Neuron (in vitro differentiated cells): ENCODE measurements around the gene TYROBP.

Experiments
- H2AFZ ChIP-seq: one replicate; pipeline ENCODE4 v1.6.1; 2013; ENCODE audit warnings: low read depth, mild to moderate bottlenecking, inconsistent platforms, low read length, moderate library complexity
- H3K27me3 ChIP-seq: one replicate; pipeline ENCODE4 v1.6.1; 2013; ENCODE audit warnings: low read length; ENCODE audit not compliant: insufficient read depth
- H3K36me3 ChIP-seq: one replicate; pipeline ENCODE4 v1.6.1; 2013; ENCODE audit warnings: low read length; ENCODE audit not compliant: insufficient read depth
- H3K4me1 ChIP-seq: one replicate; pipeline ENCODE4 v1.6.1; 2013; ENCODE audit warnings: low read length; ENCODE audit not compliant: insufficient read depth
- H3K4me3 ChIP-seq: 2 replicates; pipeline ENCODE4 v1.5.1; 2013; ENCODE audit warnings: mild to moderate bottlenecking, low read length, moderate library complexity
- H3K9me3 ChIP-seq: one replicate; pipeline ENCODE4 v1.6.1; 2013; ENCODE audit warnings: low read length

TYROBP gene

DNA sequence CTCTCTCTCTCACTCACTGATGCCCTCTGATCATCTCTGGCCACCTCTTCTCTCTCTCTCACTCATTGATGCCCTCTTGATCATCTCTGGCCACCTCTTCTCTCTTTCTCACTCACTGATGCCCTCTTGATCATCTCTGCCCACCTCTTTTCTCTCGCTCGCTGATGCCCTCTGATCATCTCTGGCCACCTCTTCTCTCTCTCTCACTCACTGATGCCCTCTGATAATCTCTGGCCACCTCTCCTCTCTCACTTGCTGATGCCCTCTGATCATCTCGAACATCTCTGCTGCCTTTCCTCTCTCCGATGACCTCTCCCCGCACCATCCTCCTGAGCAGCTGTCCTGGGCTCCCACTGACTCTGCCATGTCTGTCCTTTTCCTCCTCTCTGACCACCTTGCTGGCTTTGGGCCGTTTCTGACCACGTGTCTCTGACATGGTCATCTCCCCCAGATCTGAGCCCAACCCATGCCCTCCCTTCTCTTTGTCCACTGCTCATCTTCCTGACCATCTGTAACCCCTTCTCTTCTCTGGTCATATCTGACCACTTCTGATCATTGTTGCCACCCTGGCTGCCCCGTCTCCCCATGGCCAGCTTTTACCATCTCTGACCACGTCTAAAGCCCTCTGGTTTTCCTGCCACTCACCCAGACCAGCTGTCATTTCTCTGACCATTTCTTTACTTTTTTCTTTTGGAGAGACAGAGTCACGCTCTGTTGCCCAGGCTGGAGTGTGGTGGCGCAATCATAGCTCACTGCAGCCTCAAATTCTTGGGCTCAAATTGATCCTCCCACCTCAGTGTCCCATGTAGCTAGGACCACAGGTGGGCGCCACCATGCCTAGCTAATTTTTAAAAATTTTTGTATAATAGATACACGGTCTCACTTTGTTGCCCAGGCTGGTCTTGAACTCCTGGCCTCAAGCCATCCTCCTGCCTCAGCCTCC, 30.5 kb upstream of the TYROBP start:
- H3K4me3 ChIP-seq = peak overlapping the region; percentile 76
- no peak overlapping the region for H2AFZ ChIP-seq
- peaks cover 16% of the 10 kb centered on the region for H3K36me3 ChIP-seq
- peaks cover 2% of the 10 kb centered on the region for H3K9me3 ChIP-seq
- H3K27me3 ChIP-seq = no peaks in the 10 kb centered on the region
- H3K4me1 ChIP-seq = peaks cover 25% of the 10 kb centered on the region

DNA sequence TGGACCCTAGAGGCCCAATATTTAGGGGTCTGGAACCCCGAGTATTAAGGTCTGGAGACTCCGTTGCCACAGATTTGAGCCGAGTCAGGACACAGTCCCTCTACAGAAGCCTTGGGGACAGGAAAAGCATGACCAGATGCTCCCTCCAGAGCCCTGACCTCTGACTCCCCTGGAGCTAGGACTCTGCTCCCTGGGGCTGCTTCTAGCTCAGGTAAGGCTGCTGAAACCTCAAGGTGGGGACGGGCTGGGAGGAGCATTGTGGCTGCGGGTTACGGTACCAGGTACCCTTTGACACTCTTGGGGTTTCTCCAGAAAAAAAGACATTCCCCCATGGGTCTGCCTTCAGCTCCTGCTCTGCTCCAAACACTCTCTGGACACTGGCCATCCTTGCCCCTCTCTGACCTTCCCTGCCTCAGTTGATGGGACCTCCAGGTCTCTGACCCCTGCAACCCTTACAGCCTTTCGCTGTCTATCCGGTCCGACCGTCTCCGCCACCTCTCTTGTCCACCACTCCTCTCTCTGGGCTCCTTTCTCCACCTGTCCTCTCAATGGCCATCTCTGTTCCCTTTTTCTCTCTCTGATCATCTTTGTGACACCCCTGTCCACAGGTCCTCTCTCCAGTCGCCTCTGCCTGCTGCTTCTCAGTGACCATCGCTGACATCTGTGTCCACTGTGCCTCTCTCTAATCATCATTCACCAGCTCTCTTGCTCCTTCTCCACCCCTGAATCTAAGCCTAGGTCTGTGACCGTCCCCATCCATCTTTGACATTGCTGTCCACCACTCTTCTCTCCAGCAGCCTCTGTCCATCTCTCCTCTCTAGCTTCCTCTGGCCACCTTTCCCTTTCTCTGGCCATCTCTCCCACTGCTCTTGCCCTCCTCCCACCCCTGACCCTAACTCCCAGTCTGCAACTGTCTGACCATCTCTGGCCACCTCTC, 29.5 kb upstream of the TYROBP start:
- Histone ChIP-seq H3K36me3 (peaks cover 15% of the 10 kb centered on the region), H3K27me3 (no peaks in the 10 kb centered on the region), H2AFZ (no peak overlapping the region), H3K9me3 (peaks cover 2% of the 10 kb centered on the region), H3K4me1 (peaks cover 25% of the 10 kb centered on the region), H3K4me3 (peak overlapping the region; percentile 76)

DNA sequence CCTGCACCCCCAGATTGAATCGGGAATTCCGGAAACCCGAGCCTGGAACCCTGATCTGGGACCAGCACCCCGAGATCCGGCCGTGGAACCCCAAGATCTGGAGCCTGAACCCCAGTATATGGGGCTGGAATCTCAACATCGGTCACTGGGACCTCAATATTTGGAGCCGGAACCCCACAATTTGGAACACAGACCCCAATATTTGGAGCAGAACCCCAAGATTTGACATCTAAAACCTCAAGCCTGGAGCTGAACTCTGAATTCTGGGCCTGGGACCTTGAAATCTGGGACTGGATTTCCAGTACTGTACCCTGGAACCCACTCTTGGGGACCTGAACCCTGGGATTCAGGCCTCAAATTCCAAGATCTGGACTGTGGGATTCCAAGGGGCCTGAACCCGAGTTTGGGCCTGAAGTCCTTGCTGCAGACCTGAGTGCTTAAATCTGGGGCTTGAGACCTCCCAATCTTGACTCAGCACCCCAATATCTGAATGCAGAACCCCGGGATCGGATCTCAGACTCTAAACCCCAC, 28.7 kb upstream of the TYROBP start:
- H3K4me1 ChIP-seq = peaks cover 29% of the 10 kb centered on the region
- H3K9me3 ChIP-seq = peaks cover 2% of the 10 kb centered on the region

DNA sequence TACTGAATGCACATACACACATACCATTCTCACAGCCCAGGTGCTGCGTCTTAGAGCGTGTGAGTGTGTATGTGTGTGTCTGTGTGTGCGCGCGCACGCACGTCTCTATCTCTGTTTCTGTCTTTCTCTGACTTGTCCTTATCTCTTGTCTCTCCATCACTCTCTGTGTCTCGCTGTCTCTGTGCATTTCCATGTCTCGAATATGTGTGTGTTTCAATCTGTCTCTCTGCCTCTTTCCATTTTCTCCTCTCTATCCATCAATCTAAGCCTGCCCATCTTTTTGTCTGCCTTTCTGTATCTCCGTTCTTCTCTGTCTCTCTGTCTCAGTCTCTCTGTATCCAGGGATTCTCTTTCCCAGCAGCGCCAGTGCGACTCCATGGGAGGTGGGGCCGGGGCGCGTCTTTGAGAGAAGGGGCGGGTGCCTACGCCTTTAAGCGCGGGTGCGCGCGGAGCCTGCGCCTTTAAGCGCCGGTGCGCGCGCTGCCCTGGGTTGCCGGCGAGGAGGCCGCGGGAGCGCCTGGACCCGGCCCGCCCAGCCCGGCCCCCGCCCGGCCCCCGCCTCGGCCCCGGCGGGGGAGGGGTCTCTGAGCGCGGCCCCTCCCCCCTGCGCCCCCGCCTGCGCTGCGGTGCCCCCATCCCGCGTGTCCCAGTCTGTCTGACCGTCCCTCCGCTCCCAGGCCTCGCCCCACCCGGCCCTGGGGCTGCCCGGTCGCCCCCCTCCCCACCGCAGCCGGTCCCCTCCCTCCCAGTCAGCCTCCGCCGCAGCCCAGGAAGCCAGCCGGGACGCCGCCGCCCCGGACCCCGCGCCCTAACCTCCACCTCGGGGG, 28.0 kb upstream of the TYROBP start, which contains the start of gene LRFN3:
TSS of gene LRFN3 (plus strand) at position 464 of the 827 bp plus-strand sequence. CDS start 3,052 bp downstream, outside the sequence.
- Histone ChIP-seq H3K4me1 (peaks cover 29% of the 10 kb centered on the region), H3K9me3 (peaks cover 2% of the 10 kb centered on the region), H3K36me3 (peaks cover 15% of the 10 kb centered on the region), H2AFZ (peak within 1 kb of the TSS; percentile 96), H3K27me3 (no peaks in the 10 kb centered on the region), H3K4me3 (peak within 1 kb of the TSS; percentile 76)

More for the DNA sequence above, 28.7 kb upstream of the TYROBP start:
- no peak overlapping the region for H2AFZ ChIP-seq
- H3K36me3 ChIP-seq = peaks cover 15% of the 10 kb centered on the region
- peak overlapping the region; percentile 76 for H3K4me3 ChIP-seq
- H3K27me3 ChIP-seq = no peaks in the 10 kb centered on the region

DNA sequence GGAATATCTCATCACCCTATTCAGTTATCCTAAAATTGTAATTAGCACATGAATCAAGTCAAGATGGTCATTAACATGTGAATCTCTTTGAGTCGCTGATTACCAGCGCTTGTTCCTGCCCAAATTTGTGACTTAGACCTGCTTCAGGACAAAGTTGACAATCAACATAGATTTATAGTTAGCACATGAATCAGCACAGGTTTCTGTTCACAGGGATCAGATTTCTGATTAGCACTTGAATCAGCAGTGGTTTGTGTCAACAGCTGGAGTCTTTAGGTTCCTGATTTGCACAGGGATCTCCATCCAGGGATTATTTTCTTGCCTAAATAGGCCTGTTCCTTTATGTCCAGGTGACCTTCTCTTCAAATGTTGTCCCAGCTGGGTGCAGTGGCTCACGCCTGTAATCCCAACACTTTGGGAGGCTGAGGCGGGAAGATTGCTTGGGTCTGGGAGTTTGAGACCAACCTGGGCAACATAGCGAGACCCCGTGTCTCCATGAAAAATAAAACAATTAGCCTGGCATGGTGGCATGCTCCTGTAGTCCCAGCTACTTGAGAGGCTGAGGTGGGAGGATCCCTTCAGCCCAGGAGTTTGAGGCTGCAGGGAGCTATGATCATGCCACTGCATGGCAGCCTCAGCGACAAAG, 24.3 kb upstream of the TYROBP start:
- H3K27me3 ChIP-seq = no peaks in the 10 kb centered on the region
- no peak overlapping the region for H2AFZ ChIP-seq
- no peak overlapping the region for H3K4me3 ChIP-seq
- peaks cover 23% of the 10 kb centered on the region for H3K4me1 ChIP-seq
- H3K9me3 ChIP-seq = no peaks in the 10 kb centered on the region
- no peaks in the 10 kb centered on the region for H3K36me3 ChIP-seq

DNA sequence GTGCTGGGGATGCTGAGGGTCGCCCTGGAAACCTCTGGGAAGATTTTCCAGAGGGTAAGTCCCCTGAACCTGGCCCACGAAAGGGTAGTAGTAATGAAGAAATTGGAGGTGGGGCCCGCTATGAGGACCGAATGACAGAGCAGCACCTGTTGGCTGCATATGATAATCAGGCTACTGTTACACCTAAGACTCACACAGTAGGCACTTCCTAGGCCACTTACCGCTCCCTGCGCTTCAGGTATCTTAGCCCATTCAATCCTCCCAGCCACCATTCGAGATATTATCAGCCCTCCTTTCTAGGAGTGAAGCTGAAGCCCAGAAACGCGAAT, 23.7 kb upstream of the TYROBP start:
- no peak overlapping the region for H2AFZ ChIP-seq
- peak overlapping the region; percentile 12 for H3K4me3 ChIP-seq
- peaks cover 17% of the 10 kb centered on the region for H3K4me1 ChIP-seq
- H3K36me3 ChIP-seq = no peaks in the 10 kb centered on the region
- H3K9me3 ChIP-seq = no peaks in the 10 kb centered on the region
- no peaks in the 10 kb centered on the region for H3K27me3 ChIP-seq

DNA sequence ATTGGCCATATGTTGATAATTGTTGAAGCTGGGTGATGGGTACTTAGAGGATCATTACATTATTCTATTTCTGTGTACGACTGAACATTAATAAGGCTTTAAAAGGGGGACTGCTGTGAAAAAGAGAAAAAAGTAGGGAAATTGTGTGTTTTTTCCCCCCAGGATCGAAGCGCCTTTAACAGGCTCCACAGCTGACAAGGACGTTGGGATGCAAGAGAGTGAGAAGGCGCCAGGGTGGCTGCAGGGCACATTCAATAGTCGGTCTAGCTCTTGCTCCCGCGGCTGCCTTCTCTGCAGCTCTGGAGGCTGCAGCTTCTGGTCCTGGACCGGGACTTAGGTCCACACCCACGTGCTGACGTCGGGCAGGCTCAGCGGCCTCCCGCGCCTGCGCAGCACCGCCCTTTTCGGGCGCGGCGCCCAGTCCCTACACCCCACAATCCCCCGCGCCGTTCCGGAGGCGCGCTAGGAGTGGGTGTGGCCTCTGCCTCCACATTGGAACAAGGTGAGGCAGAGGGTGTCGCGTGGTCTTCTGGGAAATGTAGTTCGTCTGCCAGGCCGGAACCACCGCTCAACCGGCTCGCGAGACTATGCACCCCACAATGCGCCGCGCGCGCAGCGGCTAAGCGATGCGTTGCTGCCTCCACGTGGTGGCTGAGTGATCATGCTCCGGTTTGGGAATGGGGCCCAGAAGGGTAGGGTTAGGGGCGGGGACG, 23.2 kb upstream of the TYROBP start:
- H3K27me3 ChIP-seq = no peaks in the 10 kb centered on the region
- peak overlapping the region; percentile 68 for H2AFZ ChIP-seq
- H3K4me3 ChIP-seq = peak overlapping the region; percentile 41
- no peaks in the 10 kb centered on the region for H3K36me3 ChIP-seq
- peaks cover 14% of the 10 kb centered on the region for H3K4me1 ChIP-seq
- H3K9me3 ChIP-seq = no peaks in the 10 kb centered on the region

DNA sequence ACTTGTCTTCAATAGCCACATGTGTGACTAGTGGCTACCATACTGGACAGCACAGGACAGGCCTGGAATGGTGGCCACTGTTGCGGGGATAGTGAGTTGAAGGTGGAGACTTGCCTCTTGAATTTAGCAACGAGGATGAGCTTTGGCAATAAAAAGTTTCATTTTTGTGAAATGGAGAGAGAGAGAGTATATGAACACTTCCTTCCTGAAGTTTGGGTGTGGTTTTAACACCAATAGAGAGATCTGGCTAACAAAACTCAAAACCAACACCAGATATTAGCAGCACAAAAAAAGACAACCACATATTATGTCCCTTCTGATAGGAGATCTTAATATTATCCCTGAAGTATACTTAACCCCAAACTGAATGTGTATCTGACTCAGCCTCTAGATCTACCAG, 21.8 kb upstream of the TYROBP start:
- Histone ChIP-seq H3K27me3 (no peaks in the 10 kb centered on the region), H3K4me1 (peaks cover 8% of the 10 kb centered on the region), H3K9me3 (peaks cover 2% of the 10 kb centered on the region), H2AFZ (no peak overlapping the region), H3K4me3 (no peak overlapping the region), H3K36me3 (no peaks in the 10 kb centered on the region)

DNA sequence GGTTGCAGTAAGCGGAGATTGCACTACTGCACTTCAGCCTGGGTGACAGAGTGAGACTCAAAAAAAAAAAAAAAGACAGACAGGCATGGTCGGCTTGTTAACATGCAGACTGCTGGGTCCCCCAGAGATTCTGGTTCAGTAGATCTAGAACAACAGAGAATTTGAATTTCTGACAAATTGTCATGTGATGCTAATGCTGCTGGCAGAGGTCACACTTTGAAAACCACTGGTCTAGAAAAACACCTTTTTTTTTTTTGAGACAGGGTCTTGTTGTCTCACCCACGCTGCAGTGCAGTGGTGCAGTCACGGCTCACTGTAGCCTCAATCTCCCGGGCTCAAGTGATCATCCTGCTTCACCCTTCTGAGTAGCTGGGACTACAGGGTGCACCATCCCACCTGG, 20.4 kb upstream of the TYROBP start:
- no peak overlapping the region for H2AFZ ChIP-seq
- no peak overlapping the region for H3K4me3 ChIP-seq

DNA sequence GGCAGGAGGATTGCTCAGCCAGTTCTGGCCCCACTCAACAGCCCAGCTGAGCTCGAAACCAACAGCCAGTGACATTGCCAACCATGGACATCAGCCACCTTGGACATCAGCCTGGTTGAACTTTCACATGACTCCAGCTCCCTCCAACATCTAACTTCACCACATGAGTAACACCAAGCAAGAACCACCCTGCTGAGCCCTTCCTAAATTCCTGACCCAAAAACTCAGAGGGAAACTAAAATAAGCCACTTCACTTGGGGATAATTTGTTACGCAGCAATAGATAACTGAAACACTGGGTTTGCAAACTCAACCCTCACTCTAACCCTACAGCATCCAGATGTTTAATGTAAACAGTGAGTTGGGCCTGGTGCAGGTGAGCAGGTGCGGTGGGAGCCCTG, 17.4 kb upstream of the TYROBP start:
- Histone ChIP-seq H3K4me3 (no peak overlapping the region), H2AFZ (no peak overlapping the region), H3K27me3 (peaks cover 2% of the 10 kb centered on the region), H3K9me3 (peaks cover 2% of the 10 kb centered on the region), H3K36me3 (no peaks in the 10 kb centered on the region), H3K4me1 (no peaks in the 10 kb centered on the region)

More for the DNA sequence above, 20.4 kb upstream of the TYROBP start:
- H3K27me3 ChIP-seq = peaks cover 2% of the 10 kb centered on the region
- H3K36me3 ChIP-seq = no peaks in the 10 kb centered on the region
- H3K4me1 ChIP-seq = peaks cover 8% of the 10 kb centered on the region
- peaks cover 2% of the 10 kb centered on the region for H3K9me3 ChIP-seq

DNA sequence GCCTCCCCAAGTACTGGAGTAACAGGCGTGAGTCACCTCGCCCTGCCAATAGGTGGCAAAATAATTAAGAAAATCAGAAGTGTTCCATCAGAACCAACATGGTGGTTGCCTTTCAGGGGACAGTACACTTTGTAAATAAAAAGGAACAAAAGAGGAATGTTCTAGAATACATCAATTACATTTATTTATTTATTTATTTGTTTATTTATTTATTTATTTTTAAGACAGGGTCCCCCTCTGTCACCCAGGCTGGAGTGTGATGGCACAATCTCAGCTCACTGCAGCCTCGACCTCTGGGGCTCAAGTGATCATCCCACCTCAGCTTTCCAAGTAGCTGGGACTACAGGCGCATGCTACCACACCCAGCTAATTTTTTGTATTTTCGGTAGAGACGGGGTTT, 12.9 kb upstream of the TYROBP start:
- H3K9me3 ChIP-seq = peaks cover 2% of the 10 kb centered on the region
- no peak overlapping the region for H2AFZ ChIP-seq
- peaks cover 2% of the 10 kb centered on the region for H3K27me3 ChIP-seq
- no peak overlapping the region for H3K4me3 ChIP-seq
- no peaks in the 10 kb centered on the region for H3K4me1 ChIP-seq
- H3K36me3 ChIP-seq = no peaks in the 10 kb centered on the region
